ENCODE results near the gene SLC10A3.

DNA sequence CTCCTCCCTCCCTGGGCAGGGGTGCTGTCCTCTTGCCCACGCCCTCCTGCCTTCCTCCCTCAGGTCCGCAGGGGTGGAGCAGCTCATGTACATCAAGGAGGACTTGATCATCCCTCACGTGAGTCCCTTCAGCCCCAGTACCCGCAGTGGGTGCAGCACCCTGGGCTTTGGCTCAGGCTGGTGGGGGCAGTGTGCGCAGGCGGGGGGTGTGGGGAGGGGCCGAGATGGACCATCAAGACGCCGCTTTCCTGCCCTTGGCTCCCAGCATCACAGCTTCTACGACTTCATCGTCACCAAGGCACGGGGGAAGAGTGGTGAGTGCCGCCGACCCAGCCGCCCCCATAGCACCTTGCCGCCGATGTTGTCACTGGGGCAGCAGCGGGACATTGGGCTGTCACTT is 40.8 kb downstream of the SLC10A3 start:
- TF ChIP-seq POLR2A (IDR thresholded peaks at IDR 0.05; ENCODE audit: low read depth, low read length) (no peak), POLR2AphosphoS5 (IDR thresholded peaks at IDR 0.05; ENCODE audit: low read depth, low read length) (no peak), SPI1 (IDR thresholded peaks at IDR 0.05; ENCODE audit: low read depth, low read length) (no peak), POU2F2 (IDR thresholded peaks at IDR 0.05; ENCODE audit: low read depth, low read length) (no peak)

Measured in GM12891 (cell line).